Activated CD4-positive, alpha-beta T cell treated with anti-CD3 and anti-CD28 coated beads for 36 hours (primary cell): ENCODE data around the gene TRABD2B. TPM values are rescaled to one million over a fixed set of nuclear protein-coding genes. Genes with fewer than 3 reads are reported as not detected.

Source experiments
- ATAC-seq: fragments of 200-7000 bp; cut with Tn5 transposase; one replicate; pipeline ENCODE4 v1.10.0; 2021; ENCODE audit warnings: mild to moderate bottlenecking, moderate library complexity
- CTCF ChIA-PET: fragments of 350-600 bp; sonication (Branson Sonifier 250); formaldehyde crosslinking; loops from one replicate; lab custom pipeline; 2021; ENCODE audit warnings: antibody characterized with exemption; lab: Charles Lee
- POLR2A ChIA-PET: fragments of 350-600 bp; sonication (Branson Sonifier 250); formaldehyde crosslinking; loops from one replicate; lab custom pipeline; 2021; ENCODE audit warnings: antibody characterized with exemption, inconsistent platforms; lab: Charles Lee
- DNase-seq: peaks from one replicate; pipeline ENCODE4 v3.0.0-alpha.2; 2020
- H3K27ac Mint-ChIP-seq: one replicate; pipeline ENCODE4 v1.8.0; 2021; ENCODE audit warnings: mixed read lengths
- H3K27me3 Mint-ChIP-seq: one replicate; pipeline ENCODE4 v1.8.0; 2021; ENCODE audit warnings: mixed read lengths
- H3K36me3 Mint-ChIP-seq: one replicate; pipeline ENCODE4 v1.8.0; 2021; ENCODE audit warnings: low read depth, mixed read lengths
- H3K4me1 Mint-ChIP-seq: one replicate; pipeline ENCODE4 v1.8.0; 2021; ENCODE audit warnings: mixed read lengths
- H3K4me3 Mint-ChIP-seq: one replicate; pipeline ENCODE4 v1.8.0; 2021; ENCODE audit warnings: mild to moderate bottlenecking, moderate library complexity, mixed read lengths
- H3K9me3 Mint-ChIP-seq: one replicate; pipeline ENCODE4 v1.8.0; 2021; ENCODE audit warnings: low read depth, mixed read lengths
- intact Hi-C, 2 experiments: fragments of 100-400 bp; cut with DNase I in 1 of 2; cut with micrococcal nuclease in 1 of 2; formaldehyde crosslinking; loops; one replicate each; pipeline versions ENCODE4 v1.14.2 to v1.15.1; 2022 to 2024; cut with DNase I, micrococcal nuclease
- total RNA-seq, 2 experiments: library from RNA; stranded (reverse); gene quantifications; one replicate each; pipeline ENCODE4 v1.2.3, GENCODE V29; 2021

The TRABD2B gene
- total RNA-seq, 2 experiments from 2014 or later = not detected

DNA sequence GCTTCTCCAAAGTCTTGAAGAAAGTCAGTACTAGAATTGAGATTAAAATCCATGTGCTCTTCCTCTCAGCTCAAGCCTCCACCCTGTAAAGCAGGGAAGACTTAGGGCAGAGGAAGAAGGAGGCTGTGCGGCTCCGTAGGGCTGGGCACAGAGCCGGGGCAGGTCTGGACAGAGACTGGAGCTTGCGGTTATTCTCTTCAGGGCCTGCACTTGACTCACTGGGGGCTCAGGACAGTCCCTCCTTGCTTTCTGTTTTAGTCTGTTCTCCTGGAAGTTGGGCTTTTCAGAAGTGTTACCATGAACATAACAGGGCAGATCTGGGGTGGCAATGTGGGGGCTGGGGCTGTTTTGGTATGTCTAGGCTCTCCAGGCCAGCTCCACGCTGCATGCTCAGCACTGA lies 21.6 kb upstream of the TRABD2B start:
- Mint-ChIP-seq H3K4me1 (no peaks in the 10 kb centered on the region), H3K4me3 (no peak overlapping the region), H3K27ac (no peak overlapping the region), H3K36me3 (no peaks in the 10 kb centered on the region), H3K9me3 (no peaks in the 10 kb centered on the region), H3K27me3 (peaks cover 33% of the 10 kb centered on the region)
- DNase-seq (no peak), ATAC-seq (no peak)
- intact Hi-C loops = no loop called here
- ChIA-PET POLR2A (no interaction called here), CTCF (interaction anchor here (0.9 kb wide), 1 partner anchor 45 kb away, joined by 3 read pairs; no protein-coding TSS in a partner anchor)

DNA sequence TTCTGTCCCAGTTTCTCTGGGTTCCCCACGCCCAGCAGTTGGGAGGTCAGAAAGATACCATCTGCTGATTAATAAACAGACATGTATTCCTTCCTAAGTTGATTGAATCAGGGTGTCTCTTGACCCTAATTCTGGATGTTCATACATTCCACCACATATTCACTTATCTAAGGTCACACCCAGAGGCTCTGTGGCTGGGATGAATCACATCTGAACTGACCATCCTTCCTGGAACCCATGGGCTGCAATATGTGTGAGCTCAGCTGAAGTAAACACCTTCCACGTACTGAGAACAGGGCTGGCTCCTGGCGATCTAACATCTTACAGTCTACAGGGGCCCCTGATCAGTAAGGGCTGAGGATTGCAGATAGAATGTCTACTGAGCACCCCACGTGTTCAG lies 20.5 kb upstream of the TRABD2B start:
- H3K4me1 Mint-ChIP-seq = no peaks in the 10 kb centered on the region
- ChIA-PET CTCF (interaction anchor here (0.7 to 1.0 kb wide), 2 partner anchors 14 to 558 kb away, joined by 3 to 5 read pairs; no protein-coding TSS in a partner anchor), POLR2A (no interaction called here)
- no peaks in the 10 kb centered on the region for H3K36me3 Mint-ChIP-seq
- ATAC-seq (no peak), DNase-seq (no peak)
- H3K9me3 Mint-ChIP-seq = no peaks in the 10 kb centered on the region
- H3K27ac Mint-ChIP-seq = no peak overlapping the region
- no peak overlapping the region for H3K4me3 Mint-ChIP-seq
- H3K27me3 Mint-ChIP-seq = peaks cover 37% of the 10 kb centered on the region
- intact Hi-C loops = no loop called here

DNA sequence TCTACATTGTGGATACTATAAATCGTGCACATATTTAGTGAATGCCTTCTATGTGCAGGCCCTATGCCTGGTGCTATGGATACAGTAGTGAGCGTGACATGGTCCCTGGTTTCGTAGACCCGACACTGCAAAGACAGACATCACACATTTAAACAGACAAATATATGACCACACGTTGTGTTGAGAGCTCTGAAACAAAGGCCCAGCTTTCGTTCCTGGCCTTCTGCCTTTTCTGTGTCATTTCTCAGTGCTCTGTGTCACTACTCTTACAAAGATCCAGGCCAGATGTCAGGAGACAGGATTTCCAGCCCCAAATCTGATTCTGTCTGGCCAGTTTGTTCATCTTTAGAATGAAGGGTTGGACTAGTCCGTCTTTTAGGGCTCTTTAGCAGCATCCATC lies 19.3 kb upstream of the TRABD2B start:
- peaks cover 34% of the 10 kb centered on the region for H3K27me3 Mint-ChIP-seq
- H3K36me3 Mint-ChIP-seq = no peaks in the 10 kb centered on the region
- H3K27ac Mint-ChIP-seq = no peak overlapping the region
- ChIA-PET CTCF (interaction anchor here (1.0 kb wide), 1 partner anchor 15 kb away, joined by 5 read pairs; no protein-coding TSS in a partner anchor), POLR2A (no interaction called here)
- DNase-seq (no peak), ATAC-seq (no peak)
- intact Hi-C loops = no loop called here
- H3K4me3 Mint-ChIP-seq = no peak overlapping the region
- no peaks in the 10 kb centered on the region for H3K4me1 Mint-ChIP-seq
- no peaks in the 10 kb centered on the region for H3K9me3 Mint-ChIP-seq

DNA sequence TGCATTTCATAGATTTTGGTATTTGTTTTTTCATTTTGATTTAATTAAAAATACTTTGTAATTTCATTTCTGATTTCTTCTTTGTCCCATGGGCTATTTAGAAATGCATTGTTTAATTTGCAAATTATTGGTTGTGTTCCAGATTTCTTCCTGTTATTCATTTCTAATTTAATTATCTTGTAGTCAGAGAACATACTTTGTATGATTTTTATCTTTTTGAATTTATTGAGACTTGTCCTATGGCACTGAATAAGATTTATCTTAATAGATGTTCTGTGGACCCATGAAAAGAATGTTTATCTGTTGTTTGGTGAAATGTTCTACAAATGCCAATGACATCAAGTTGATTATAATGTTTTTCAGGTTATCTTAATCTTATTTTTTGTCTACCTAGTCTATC lies 16.1 kb upstream of the TRABD2B start:
- intact Hi-C loops = no loop called here
- H3K4me1 Mint-ChIP-seq = no peaks in the 10 kb centered on the region
- POLR2A ChIA-PET = no interaction called here
- no peak overlapping the region for H3K4me3 Mint-ChIP-seq
- DNase-seq (no peak), ATAC-seq (no peak)
- CTCF ChIA-PET = interaction anchor here (1.2 kb wide), 1 partner anchor 14 kb away, joined by 3 read pairs; no protein-coding TSS in a partner anchor
- no peaks in the 10 kb centered on the region for H3K36me3 Mint-ChIP-seq
- H3K9me3 Mint-ChIP-seq = no peaks in the 10 kb centered on the region
- peaks cover 28% of the 10 kb centered on the region for H3K27me3 Mint-ChIP-seq
- H3K27ac Mint-ChIP-seq = no peak overlapping the region

DNA sequence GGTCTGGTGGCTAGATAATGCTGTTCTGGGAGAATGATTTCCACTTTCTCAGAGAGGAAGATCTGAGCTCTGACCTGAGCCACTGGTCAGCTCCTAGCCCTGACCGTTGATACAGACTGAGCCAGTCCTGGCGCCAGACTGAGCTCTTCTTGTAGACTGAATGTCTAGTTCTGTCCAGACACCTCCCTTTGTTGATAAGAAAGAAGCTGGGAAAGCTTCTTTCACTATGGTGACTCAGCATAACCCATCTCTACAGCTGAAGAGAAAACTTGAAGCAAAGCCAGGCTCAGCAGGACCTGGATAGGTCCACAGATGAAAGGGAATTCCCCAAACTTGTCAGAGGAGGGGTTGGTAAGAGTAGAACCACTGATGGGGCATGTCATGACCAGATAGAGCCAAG lies 9.9 kb upstream of the TRABD2B start:
- POLR2A ChIA-PET = no interaction called here
- H3K9me3 Mint-ChIP-seq = no peaks in the 10 kb centered on the region
- no peaks in the 10 kb centered on the region for H3K27me3 Mint-ChIP-seq
- H3K27ac Mint-ChIP-seq = no peak overlapping the region
- H3K4me1 Mint-ChIP-seq = no peaks in the 10 kb centered on the region
- CTCF ChIA-PET = interaction anchor here (0.7 to 1.2 kb wide), 4 partner anchors 9 to 86 kb away, joined by 3 read pairs; partner anchors contain the start of gene TRABD2B
- H3K36me3 Mint-ChIP-seq = no peaks in the 10 kb centered on the region
- intact Hi-C loops = no loop called here
- ATAC-seq = no peak
- H3K4me3 Mint-ChIP-seq = no peak overlapping the region
- DNase-seq = no peak

DNA sequence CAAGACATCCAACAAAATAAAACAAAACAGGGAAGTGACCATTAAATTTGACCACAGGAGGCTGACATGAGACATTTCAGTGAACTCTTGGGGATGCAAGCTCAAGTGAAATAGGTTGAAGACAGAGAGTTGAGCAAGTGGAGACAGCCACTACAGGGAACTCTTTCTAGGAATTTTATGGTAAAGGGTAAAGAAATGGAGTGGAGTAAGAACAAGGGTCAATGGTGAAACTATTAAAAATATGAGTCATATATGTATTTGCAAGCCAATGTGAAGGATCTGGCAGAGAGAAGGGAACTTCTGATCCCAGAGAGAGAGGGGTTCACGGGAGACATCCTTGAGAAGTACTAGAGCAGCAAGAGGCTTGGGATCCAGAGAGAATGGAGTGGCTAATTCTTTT lies 9.1 kb upstream of the TRABD2B start:
- no peaks in the 10 kb centered on the region for H3K36me3 Mint-ChIP-seq
- no peaks in the 10 kb centered on the region for H3K4me1 Mint-ChIP-seq
- intact Hi-C loops = no loop called here
- ATAC-seq = no peak
- no peaks in the 10 kb centered on the region for H3K9me3 Mint-ChIP-seq
- no peak for DNase-seq
- POLR2A ChIA-PET = no interaction called here
- H3K4me3 Mint-ChIP-seq = no peak overlapping the region
- no peak overlapping the region for H3K27ac Mint-ChIP-seq
- H3K27me3 Mint-ChIP-seq = no peaks in the 10 kb centered on the region
- CTCF ChIA-PET = interaction anchor here (0.7 kb wide), 1 partner anchor 9 kb away, joined by 3 read pairs; the partner anchor contains the start of gene TRABD2B

DNA sequence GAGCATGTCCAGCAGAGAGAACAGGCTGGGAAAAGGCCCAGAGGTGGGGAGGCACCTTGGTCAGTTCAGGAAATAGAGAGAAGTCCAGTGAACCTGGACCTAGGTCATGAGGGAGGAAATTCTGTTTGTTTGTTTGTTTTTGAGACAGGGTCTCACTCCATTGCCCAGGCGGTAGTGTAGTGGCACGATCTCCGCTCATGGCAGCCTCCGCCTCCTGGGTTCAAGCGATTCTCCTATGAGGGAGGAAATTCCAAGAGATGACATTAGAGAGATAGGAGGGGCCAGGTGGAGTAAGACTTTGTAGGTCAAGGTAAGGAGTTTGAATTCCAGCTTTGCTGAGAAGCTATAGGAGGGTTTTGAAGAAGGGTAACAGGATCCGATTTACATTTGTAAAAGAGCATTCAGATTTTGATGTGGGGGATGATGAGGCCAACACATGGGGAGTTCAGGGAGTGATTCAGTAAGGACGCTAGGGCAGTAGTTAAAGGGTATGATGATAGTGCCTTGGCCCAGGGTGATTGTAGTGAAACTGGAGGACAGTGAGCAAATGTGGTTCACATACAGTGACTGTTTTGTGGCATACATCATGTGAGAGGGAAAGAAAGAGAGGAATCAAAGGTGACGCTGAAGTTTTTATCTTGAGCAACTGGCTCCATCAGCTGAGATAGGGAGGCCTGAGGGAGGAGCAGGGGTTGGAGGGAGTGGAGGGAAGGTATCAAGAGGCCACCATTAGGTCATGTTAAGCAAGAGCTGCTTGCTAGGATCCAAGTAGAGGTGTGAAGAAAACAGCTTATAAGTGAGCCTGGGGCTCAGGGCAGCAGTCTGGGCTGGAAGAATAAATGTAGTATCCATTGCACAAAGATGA lies 8.3 kb upstream of the TRABD2B start:
- ChIA-PET POLR2A (no interaction called here), CTCF (no interaction called here)
- intact Hi-C loops = no loop called here
- H3K4me1 Mint-ChIP-seq = no peaks in the 10 kb centered on the region
- no peaks in the 10 kb centered on the region for H3K9me3 Mint-ChIP-seq
- H3K4me3 Mint-ChIP-seq = no peak overlapping the region
- ATAC-seq (no peak), DNase-seq (no peak)
- no peaks in the 10 kb centered on the region for H3K36me3 Mint-ChIP-seq
- H3K27ac Mint-ChIP-seq = no peak overlapping the region
- H3K27me3 Mint-ChIP-seq = no peaks in the 10 kb centered on the region

DNA sequence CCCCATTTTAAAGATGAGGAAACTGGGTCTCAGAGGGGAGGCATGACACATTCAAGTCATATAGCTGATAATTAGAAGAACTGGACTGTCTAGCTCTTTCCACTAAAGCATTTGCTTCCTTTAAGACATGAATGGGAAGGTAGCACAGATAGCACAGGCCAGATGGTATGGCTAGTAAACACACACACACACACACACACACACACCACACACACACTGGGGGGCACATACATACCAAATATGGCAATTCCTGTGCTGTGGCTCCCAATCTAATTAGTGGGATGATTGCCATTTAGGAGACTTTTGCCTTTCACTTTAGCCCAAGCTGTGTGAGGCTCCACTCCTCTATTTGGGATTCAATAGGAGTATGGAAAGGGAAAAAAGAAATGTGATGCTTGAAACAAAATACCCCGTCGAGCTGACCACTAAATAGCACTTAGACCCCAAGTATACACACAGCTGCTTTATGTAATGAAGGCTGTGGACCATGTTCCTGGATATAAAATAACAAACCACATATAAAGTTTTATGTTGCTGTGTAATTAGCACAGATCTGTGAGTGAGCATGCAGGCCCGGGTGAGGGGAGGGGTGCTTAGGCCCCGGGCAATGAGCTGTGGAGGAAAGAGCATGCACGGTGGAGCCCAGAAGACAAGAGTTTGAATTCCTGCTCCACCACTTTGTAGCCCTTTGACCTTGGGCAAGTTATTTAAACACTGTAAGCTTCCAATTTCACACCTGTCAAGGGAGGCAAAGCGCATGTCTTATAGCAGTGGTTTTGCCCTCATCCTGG lies 6.8 kb upstream of the TRABD2B start:
- peaks cover 4% of the 10 kb centered on the region for H3K27me3 Mint-ChIP-seq
- H3K36me3 Mint-ChIP-seq = no peaks in the 10 kb centered on the region
- no peaks in the 10 kb centered on the region for H3K9me3 Mint-ChIP-seq
- no peak overlapping the region for H3K27ac Mint-ChIP-seq
- H3K4me3 Mint-ChIP-seq = no peak overlapping the region
- ChIA-PET POLR2A (no interaction called here), CTCF (interaction anchor here (0.6 to 0.8 kb wide), 2 partner anchors 44 to 57 kb away, joined by 3 read pairs; no protein-coding TSS in a partner anchor)
- no peak for ATAC-seq
- H3K4me1 Mint-ChIP-seq = no peaks in the 10 kb centered on the region
- intact Hi-C loops = no loop called here
- no peak for DNase-seq

DNA sequence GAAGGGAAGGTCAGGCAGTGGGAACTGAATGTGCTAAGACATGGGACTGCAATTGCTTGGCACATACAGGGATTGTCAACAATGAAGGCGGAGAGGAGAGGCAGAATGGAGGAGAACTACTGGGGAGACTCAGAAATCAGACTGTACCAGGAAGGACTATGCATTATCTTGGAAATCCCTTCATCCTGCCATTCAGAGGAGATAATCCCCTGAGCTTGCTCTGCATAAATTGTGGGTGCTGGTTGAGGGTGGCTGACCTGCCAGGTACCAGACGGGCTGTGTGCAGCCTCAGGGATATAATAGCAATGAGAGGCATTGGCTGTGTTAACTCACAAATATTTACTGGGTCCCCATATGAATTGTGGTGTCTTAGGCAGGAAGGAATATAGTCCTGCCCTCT lies 5.0 kb upstream of the TRABD2B start:
- CTCF ChIA-PET = no interaction called here
- Mint-ChIP-seq H3K4me1 (no peaks in the 10 kb centered on the region), H3K9me3 (no peaks in the 10 kb centered on the region), H3K4me3 (no peak overlapping the region), H3K27ac (no peak overlapping the region), H3K36me3 (no peaks in the 10 kb centered on the region), H3K27me3 (peaks cover 17% of the 10 kb centered on the region)
- no peak for DNase-seq
- no peak for ATAC-seq
- POLR2A ChIA-PET = no interaction called here
- intact Hi-C loops = no loop called here

DNA sequence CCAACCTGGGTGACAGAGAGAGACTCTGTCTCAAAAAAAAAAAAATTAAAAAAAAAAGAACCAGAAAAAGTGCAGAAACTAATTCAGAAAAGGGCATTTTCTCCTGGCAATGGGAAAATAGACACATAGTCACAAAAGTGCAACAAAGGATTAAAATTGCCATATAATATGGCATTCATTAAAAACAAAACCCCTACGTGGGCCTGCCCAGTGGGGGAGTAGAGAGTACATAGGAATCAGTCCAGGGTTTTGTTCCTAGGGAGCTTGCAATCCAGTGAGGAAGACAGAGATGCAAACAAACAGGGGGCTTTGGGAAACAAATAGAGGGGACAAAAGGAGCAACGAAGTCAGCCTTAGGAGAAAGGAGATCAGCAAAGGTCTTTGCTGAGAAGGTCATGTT lies 4.5 kb upstream of the TRABD2B start:
- ATAC-seq = no peak
- POLR2A ChIA-PET = no interaction called here
- peaks cover 17% of the 10 kb centered on the region for H3K27me3 Mint-ChIP-seq

DNA sequence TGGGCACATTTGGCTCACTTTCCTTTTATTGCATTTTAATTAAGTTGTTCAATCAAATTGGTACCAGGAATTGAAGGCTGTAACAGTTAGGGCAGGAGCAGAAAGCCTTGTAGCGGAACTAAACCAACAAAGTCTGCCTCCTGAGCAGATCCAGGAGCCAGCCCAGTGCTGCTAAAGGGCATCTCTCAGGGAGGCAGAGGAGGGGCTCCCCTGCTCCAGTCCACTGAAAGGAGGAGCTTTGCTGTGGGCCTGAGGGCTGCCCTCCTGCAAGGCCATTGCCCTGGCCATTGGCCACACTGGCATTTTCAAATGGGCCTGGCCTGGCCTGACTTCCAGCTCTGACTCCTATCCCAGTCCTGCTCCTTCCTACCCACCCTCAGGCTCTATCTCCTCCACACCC lies 3.7 kb upstream of the TRABD2B start:
- Mint-ChIP-seq H3K27me3 (peaks cover 22% of the 10 kb centered on the region), H3K4me1 (peaks cover 4% of the 10 kb centered on the region), H3K4me3 (no peak overlapping the region), H3K9me3 (no peaks in the 10 kb centered on the region), H3K27ac (no peak overlapping the region), H3K36me3 (no peaks in the 10 kb centered on the region)
- intact Hi-C loops = no loop called here
- no peak for ATAC-seq
- ChIA-PET CTCF (interaction anchor here (0.8 kb wide), 1 partner anchor 51 kb away, joined by 3 read pairs; no protein-coding TSS in a partner anchor), POLR2A (no interaction called here)
- no peak for DNase-seq

More for the DNA sequence above, 4.5 kb upstream of the TRABD2B start:
- no peaks in the 10 kb centered on the region for H3K9me3 Mint-ChIP-seq
- H3K27ac Mint-ChIP-seq = no peak overlapping the region
- H3K4me1 Mint-ChIP-seq = no peaks in the 10 kb centered on the region
- CTCF ChIA-PET = no interaction called here
- intact Hi-C loops = no loop called here
- H3K4me3 Mint-ChIP-seq = no peak overlapping the region
- no peak for DNase-seq
- no peaks in the 10 kb centered on the region for H3K36me3 Mint-ChIP-seq
